Iris pigment epithelial cell (primary cell): ENCODE measurements around the gene MRPL28.
"Not testable (repeated sequence)": the region's sequence is repeated elsewhere in the genome, so short reads cannot be mapped to it uniquely, and the experiment has no call there.

Source experiments
- DNase-seq: peaks from one replicate; pipeline ENCODE4 v3.0.0-alpha.2; 2011; ENCODE audit warnings: low read depth

MRPL28 gene

DNA sequence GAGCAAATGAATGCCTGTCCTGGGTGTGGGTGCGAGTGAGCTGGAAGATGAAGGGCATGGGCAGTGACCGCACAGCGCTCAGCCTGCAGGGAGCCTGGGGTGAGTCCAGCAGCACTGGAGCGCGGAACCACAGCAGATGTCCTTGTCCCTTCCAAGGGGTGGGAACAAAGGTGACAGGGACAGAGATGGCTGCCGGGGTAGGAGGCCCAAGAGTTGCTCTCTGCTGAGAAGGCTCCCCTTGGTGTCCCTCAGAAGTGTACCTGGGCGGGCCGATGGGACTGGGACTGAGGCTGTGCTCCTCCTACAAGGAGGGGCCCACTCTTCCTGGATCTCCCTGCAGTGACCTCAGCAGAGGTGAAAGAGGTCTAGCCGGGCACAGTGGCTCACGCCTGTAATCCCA is 19.0 kb upstream of the MRPL28 start:
- DNase-seq = no peak

DNA sequence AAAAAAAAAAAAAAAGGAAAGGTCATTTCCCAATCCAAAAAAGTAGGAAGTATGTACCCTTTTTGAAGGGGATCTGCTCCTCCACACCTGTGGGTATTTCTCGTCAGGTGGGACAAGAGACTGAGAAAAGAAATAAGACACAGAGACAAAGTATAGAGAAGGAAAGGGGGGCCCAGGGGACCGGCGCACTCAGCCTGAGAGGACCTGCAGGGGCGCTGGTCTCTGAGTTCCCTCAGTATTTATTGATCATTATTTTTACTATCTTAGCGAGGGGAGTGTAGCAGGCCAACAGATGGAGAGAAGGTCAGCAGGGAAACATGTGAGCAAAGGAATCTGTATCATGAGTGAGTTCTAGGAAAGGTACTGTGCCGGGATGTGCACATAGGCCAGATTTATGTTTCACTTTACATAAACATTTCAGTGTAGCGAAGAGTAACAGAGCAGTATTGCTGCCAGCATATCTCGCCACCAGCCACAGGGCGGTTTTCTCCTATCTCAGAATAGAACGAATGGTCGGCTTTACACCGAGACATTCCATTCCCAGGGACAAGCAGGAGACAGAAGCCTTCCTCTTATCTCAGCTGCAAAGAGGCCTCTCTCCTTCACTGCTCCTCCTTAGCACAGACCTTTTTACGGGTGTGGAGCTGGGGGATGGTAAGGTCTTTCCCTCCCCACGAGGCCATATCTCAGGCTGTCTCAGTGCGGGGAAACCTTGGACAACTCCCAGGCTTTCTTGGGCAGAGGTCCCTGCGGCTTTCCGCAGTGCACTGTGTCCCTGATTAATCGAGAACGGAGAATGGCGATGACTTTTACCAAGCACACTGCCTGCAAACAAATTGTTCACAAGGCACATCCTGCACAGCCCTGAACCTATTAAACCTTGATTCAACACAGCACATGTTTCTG is 17.7 kb upstream of the MRPL28 start:
- DNase-seq = peak; percentile 47

DNA sequence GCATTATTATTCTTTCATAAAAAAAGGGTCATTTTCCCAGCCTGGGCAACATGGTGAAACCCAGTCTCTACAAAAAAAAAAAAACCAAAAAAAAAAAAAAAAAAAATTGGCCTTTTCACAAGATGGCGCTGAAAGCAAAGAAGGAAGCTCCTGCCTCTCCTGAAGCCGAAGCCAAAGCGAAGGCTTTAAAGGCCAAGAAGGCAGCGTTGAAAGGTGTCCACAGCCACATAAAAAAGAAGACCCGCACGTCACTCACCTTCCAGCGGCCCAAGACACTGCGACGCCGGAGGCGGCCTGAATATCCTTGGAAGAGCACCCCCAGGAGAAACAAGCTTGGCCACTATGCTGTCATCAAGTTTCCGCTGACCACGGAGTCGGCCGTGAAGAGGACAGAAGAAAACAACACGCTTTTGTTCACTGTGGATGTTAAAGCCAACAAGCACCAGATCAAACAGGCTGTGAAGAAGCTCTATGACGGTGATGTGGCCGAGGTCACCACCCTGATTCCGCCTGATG is 16.4 kb upstream of the MRPL28 start:
- DNase-seq = no peak

GRCh38 chr16:383326-384051 is 13.2 kb upstream of the MRPL28 start:
- DNase-seq = no peak

DNA sequence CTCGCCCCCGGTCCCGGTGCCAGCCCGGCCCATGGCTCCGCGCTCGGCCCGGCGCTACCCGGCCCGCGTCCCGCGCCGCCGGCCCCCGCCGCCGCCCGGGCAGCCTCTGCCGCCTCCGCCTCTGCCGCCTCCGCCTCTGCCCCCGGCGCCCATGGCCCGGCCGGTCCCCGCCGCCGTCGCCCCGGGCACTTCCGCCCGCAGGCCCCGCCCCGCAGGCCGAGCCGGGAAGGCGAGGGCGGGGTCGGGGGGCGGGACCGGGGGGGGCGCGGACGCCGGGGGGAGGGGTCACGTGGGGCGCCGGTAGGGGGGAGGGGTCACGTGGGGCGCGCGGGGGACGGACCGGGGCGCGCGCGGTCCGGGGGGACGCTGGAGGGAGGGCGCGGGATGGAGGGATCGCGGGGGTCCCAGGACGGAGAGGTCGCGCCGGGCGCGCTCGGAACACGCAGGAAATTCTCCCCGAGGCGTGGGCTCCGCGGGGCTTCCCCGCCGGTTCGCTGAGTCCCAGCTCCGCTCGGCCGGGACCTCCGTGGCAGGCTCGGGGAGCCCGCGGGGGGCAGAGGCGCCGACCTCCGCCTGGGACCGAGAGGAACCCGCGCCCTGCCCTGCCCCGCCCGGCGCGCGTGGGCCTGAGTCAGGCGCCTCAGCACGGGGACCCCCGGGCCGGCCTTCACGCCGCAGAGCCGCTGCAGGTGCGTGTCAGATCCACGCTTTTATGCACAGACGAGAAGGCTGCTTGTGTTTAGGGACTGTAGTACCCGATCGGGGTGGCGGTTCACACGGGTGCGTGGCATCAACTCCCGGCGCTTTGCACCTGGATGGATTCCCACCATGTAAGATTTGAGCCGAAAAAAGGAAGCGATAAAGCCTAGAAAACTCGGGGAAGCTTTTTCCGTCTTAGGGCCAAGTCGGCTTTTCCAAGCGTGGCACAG is 11.7 kb upstream of the MRPL28 start, which contains the start of gene PGAP6:
Gene PGAP6, minus strand, starts transcription at position 190 of the 929 bp plus-strand sequence. Its CDS starts 157 bp downstream, at position 33.
- peak; percentile 40 for DNase-seq

DNA sequence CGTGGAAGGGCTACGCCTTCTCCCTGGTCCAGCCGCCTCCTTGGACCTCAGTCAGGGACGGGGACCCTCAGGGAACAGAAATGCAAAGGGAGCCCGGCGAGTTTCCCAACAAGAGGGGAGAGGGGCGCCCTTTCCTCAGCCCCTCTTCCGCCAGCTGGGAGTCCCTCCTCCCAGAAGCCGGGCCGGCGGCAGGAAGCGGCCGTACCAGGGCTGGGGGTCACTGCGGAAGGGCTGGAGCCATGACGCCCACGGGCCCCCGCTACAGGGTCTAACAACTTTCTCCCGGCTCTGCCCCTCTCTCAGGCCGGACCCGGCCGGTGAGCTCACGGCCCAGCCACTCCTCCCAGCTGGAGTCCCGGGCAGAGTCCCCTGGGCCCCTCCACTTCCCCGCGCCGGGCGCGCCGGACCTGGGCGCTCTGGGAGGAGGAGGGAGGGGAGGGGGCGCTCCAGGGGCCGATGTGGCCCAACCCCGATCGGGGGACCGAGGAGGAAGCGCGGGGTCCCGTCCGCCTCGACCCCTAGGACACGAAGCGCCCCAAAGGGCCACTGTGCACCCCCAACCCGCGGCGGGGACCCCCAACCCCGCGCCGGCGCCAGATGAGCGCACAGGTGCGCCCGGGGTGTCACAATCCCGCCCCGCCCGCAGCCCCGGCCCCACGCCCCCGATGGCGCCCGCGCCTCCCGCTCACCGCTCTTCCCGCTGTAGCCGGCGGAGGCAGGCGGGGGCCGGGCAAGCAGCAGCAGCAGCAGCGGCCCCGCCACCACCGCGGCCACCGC is 10.9 kb upstream of the MRPL28 start:
- DNase-seq = no peak

GRCh38 chr16:380762-381011 is 10.3 kb upstream of the MRPL28 start:
- no peak for DNase-seq

- DNase-seq = no peak
Measured at GRCh38 chr16:379961-380761, 9.8 kb upstream of the MRPL28 start.

DNA sequence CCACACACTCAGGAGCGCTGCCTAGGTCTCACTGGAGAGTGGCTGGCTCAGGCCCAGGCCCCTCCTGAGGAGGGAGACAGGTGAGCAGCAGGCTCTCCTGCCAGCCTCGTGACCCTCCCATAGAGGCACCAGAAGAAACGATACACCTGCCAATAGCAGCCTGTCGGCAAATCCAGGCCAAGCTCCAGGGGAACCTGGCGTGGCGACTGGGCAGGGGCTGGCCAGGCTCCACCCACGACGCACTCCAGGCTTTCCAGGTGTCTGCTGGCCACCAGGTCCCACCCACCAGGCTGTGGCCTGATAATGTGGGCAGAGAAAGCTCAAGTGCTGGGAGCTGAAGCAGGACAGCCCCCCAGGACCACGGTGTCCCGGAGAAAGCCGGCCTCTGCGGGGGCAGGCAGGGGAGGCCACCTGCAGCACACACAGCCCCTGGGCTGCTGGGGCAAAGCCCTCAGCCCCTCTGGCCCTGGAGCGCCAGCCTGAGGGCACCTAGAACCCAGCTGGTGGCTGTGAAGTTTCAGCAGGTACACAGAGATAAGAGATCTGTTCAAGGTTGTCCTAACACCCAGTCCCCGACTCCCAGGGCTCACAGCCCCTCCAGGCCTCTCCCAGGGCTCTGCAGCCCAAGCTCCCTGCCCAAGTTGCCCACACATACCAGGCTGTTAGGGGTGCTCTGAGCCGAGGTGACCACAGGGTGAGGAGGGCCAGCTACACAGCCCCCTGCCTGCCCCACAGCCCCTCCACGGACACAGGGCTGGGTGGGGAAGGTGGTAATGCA is 9.0 kb upstream of the MRPL28 start:
- DNase-seq = no peak

DNA sequence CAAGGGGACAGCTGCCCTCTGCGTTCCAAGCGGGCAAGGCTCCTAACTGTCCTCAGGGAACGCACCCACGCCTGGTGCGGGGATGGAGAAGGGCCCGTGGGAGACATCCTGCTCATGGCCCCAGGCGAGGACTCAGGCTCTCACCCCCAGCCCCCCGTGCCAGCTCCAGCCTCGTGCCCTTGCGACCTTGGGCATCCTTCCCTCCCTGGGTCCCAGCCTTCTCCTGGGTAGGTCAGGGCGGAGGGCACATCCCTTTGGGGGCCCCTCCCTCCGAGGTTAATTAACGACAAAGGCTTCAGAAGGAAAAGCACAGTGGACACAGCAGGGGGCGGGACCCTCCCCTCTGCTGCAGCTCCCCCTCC is 8.5 kb upstream of the MRPL28 start:
- no peak for DNase-seq

- DNase-seq = not testable (repeated sequence)
Measured at GRCh38 chr16:378113-378820, 7.9 kb upstream of the MRPL28 start.

DNA sequence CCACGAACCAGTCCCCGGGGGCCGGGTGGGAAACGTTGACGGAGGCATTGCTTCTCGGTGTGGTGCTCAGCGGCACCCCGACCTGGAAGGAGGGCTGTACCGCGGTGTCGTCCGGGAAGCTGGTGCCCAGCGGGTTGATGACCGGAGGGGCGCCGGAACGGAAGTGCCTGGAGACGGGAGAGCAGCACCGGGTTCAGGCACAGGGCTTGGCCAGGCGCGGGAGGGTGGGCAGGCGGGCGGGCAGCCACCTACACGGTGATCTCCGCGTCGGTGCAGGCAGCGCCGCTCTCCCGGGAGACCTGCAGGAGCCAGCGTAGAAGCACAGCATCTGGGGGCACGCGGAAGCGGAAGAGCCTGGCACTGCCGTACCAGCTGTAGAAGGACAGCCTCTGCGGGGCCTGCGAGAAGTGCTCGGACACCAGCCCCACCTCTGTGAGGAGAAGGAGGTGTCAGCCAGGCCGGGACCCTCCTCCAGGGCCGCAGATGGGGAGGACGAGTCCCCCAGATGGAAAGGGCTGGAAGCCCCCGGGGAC is 7.1 kb upstream of the MRPL28 start:
- no peak for DNase-seq

DNA sequence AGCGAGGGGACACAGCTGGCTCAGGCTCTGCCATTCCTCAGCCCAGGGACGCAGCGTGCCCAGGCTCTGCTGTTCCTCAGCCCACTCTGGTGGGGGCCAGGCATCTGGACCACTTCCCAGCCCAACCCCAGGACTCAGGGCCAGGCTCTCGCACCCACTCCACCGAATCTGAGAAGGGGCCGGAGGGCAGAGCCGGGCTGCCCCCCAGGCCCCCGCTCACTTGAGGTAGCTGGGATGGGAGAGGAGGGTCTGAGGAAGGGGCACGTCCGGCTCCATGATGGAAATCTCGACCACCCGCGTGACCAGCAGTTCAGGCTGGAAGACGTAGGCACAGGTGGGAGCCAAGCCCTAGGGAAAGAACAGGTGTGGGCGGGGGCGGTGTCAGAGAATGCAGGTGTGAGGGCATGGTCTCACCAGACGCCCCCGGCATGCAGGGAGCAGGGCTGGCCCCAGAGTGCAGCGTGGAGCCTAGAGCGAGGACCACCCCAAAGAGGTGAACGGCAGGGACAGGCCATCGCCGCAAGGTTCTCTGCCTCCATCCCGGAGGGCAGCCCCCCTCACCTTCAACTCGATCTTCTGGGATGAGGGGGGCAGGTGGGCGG is 6.6 kb upstream of the MRPL28 start:
- no peak for DNase-seq

GRCh38 chr16:375927-376816 is 5.8 kb upstream of the MRPL28 start:
- no peak for DNase-seq

- DNase-seq = no peak
Measured at GRCh38 chr16:375212-375611, 4.9 kb upstream of the MRPL28 start.

DNA sequence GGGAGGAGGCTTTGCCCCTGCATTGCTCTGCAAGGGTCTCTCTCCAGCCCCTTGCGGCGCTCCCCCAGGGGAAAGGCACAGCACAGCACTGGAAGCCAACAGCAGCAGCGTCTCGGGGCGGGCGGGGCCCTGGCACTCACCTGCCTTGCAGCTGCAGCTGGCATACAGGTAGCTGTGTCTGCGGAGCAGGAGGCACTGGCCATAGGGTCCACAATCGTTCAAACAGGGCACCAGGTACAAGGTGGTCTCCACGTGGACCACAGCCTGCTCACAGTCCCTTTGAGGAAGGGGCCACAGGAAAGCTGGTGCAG is 4.2 kb upstream of the MRPL28 start:
- no peak for DNase-seq

DNA sequence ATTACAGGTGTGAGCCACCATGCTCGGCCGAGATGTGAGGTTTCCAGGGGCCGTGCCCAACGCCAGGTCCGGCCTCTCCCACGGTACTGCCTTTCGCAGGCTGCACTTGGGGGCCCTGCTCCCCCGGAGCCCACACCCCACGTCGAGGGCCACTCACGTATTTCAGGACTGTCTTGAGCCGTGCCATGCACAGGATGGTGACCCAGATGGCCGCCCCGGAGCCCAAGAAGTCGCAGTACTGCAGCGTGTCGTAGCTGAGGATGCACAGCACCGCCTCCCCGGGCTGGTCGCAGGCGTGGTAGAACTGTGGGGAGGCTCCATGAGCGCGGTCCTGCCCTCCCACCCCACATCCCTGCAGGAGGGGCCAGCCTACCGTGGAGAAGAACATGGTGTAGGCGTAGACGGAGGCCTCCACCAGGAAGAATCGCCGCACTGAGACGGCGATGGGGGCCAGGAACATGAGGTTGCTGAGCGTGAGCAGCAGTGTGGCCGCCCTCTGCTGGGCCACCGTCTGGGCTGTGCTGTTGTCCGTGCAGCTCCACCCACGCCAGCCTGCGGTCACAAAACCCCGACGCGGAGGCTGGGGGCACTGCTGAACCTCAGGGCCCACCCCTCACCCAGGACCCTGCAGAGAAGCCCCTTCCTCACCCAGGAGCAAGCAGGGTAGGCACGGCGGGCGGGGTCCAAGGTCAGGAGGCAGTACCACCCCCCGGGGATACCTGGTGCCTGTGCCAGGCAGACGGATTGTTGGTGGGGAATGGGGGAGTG is 3.7 kb upstream of the MRPL28 start:
- DNase-seq = no peak
